K562 (cell line): ENCODE data around the gene CEP57. TPM values are rescaled to one million over a fixed set of nuclear protein-coding genes. Genes with fewer than 3 reads are reported as not detected.

Source experiments
- CBFA2T2 ChIP-seq: fragments of 450-650 bp; conservative IDR thresholded peaks from 2 replicates; pipeline ENCODE4 v1.6.1; 2017; ENCODE audit warnings: mild to moderate bottlenecking
- CHD2 ChIP-seq: IDR thresholded peaks from 2 replicates; pipeline ENCODE4 v1.6.1; 2011; ENCODE audit warnings: low read depth, low read length
- CREBBP ChIP-seq: IDR thresholded peaks from one replicate; pipeline ENCODE4 v1.6.1; 2012; ENCODE audit warnings: low read depth, mild to moderate bottlenecking, control low read depth, inconsistent platforms, low read length
- CSDE1 ChIP-seq, 2 experiments: fragments of 450-650 bp; IDR thresholded peaks; 2 replicates each; pipeline ENCODE4 v1.6.1; 2016; ENCODE audit warnings: mild to moderate bottlenecking in 1 of 2
- CXXC5 ChIP-seq: fragments of 250-450 bp; sonication (Bioruptor Pico); IDR thresholded peaks from 2 replicates; pipeline ENCODE4 v1.8.0; 2022; ENCODE audit warnings: inconsistent platforms, mild to moderate bottlenecking, moderate library complexity
- DMBX1 ChIP-seq: fragments of 250-450 bp; sonication (Bioruptor Pico); IDR thresholded peaks from 2 replicates; pipeline ENCODE4 v1.8.0; 2022; ENCODE audit warnings: inconsistent platforms, mild to moderate bottlenecking, moderate library complexity, borderline replicate concordance
- ESRRA ChIP-seq: fragments of 450-650 bp; IDR thresholded peaks from 2 replicates; pipeline ENCODE4 v1.6.1; 2014; ENCODE audit warnings: low read depth, mild to moderate bottlenecking, moderate library complexity, borderline replicate concordance
- HOXB6 ChIP-seq: fragments of 250-450 bp; sonication (Bioruptor Pico); IDR thresholded peaks from 2 replicates; pipeline ENCODE4 v1.5.1; 2022; ENCODE audit warnings: mild to moderate bottlenecking, borderline replicate concordance
- MYBL2 ChIP-seq, 2 experiments: fragments of 450-650 bp in 1 of 2; sonication (generic) in 1 of 2; formaldehyde crosslinking in 1 of 2; IDR thresholded peaks; 2 replicates each; pipeline versions ENCODE4 v1.6.1 to v1.8.1; 2017 to 2022; ENCODE audit warnings: borderline replicate concordance in 1 of 2, inconsistent platforms in 1 of 2, low read depth in 1 of 2, mild to moderate bottlenecking in 1 of 2, missing genetic modification reagents in 1 of 2, moderate library complexity in 1 of 2
- NCOA4 ChIP-seq: fragments of 450-650 bp; IDR thresholded peaks from 2 replicates; pipeline ENCODE4 v1.6.1; 2018; ENCODE audit warnings: mild to moderate bottlenecking; ENCODE audit not compliant: partially characterized antibody
- NFYB ChIP-seq: IDR thresholded peaks from 2 replicates; pipeline ENCODE4 v1.6.1; 2011; ENCODE audit warnings: mild to moderate bottlenecking, moderate library complexity; ENCODE audit not compliant: insufficient read length; ENCODE audit errors: extremely low read depth
- NRF1 ChIP-seq, 2 experiments: fragments of 450-650 bp; IDR thresholded peaks in 1 of 2; conservative IDR thresholded peaks in 1 of 2; 2 replicates each; pipeline ENCODE4 v1.6.1; 2014; ENCODE audit warnings: mild to moderate bottlenecking in 2 of 2
- PHB ChIP-seq: fragments of 250-450 bp; sonication (Bioruptor Pico); IDR thresholded peaks from 2 replicates; pipeline ENCODE4 v1.5.0; 2021
- POLR3G ChIP-seq: IDR thresholded peaks from 2 replicates; pipeline ENCODE4 v1.6.1; 2011; ENCODE audit not compliant: insufficient read length, insufficient replicate concordance; ENCODE audit errors: extremely low read depth
- RAD51 ChIP-seq: fragments of 450-650 bp; IDR thresholded peaks from 2 replicates; pipeline ENCODE4 v1.7.1; 2016; ENCODE audit warnings: low read depth, mild to moderate bottlenecking, borderline replicate concordance
- TAF1 ChIP-seq: IDR thresholded peaks from 2 replicates; pipeline ENCODE4 v1.6.1; 2011; ENCODE audit warnings: mild to moderate bottlenecking, low read length, moderate library complexity; ENCODE audit not compliant: insufficient read depth, control insufficient read depth, severe bottlenecking; ENCODE audit errors: extremely low read depth
- ZNF431 ChIP-seq: sonication (generic); formaldehyde crosslinking; IDR thresholded peaks from 2 replicates; pipeline ENCODE4 v1.8.0; 2022; ENCODE audit warnings: mild to moderate bottlenecking, missing genetic modification reagents
- polyA plus RNA-seq, 8 experiments: library from polyadenylated mRNA; depleted of rRNA in 4 of 8; stranded (reverse) in 5 of 8; unstranded in 3 of 8; fragments of >200 nt; fragmentation: Nextera tagmentation in 2 of 8; fragmentation: Illumina TruSeq in 1 of 8; extraction: Ambion mirVana in 2 of 8; extraction: Trizol in 1 of 8; gene quantifications; 2 replicates each; pipeline versions ENCODE4 v1.2.1 to v1.2.3, GENCODE V29; 2011 to 2014; ENCODE audit warnings: inconsistent platforms in 1 of 8, missing spikeins in 1 of 8
- total RNA-seq, 7 experiments: library from RNA; depleted of rRNA in 6 of 7; stranded (reverse); fragments of >200 nt in 6 of 7; fragmentation: Illumina TruSeq in 2 of 7; extraction: Trizol in 2 of 7; gene quantifications; 2 replicates each; pipeline versions ENCODE4 v1.2.1 to v1.2.3, GENCODE V29; 2011 to 2021; ENCODE audit warnings: low replicate concordance in 1 of 7
- TF ChIP-seq, protein P1 (sequence below): fragments of 250-450 bp; sonication (Bioruptor Pico); IDR thresholded peaks from 2 replicates; pipeline ENCODE4 v1.5.0; 2020; ENCODE audit warnings: mild to moderate bottlenecking
- TF ChIP-seq, protein P2 (sequence below): fragments of 200-800 bp; sonication (Bioruptor generic); IDR thresholded peaks from 2 replicates; pipeline ENCODE4 v1.6.1; 2016; ENCODE audit warnings: missing genetic modification characterization, missing compliant biosample characterization
- TF ChIP-seq, protein P3 (sequence below): fragments of 450-650 bp; IDR thresholded peaks from one replicate; pipeline ENCODE4 v1.6.1; 2018; ENCODE audit warnings: mild to moderate bottlenecking, moderate library complexity; ENCODE audit not compliant: partially characterized antibody

CEP57 gene
- total and polyA plus RNA-seq, 9 of the 15 experiments (the other 6 are each of a cell fraction or from before 2014, with no cell fraction given): 25.1 to 88.1 (median 65.2) TPM

DNA sequence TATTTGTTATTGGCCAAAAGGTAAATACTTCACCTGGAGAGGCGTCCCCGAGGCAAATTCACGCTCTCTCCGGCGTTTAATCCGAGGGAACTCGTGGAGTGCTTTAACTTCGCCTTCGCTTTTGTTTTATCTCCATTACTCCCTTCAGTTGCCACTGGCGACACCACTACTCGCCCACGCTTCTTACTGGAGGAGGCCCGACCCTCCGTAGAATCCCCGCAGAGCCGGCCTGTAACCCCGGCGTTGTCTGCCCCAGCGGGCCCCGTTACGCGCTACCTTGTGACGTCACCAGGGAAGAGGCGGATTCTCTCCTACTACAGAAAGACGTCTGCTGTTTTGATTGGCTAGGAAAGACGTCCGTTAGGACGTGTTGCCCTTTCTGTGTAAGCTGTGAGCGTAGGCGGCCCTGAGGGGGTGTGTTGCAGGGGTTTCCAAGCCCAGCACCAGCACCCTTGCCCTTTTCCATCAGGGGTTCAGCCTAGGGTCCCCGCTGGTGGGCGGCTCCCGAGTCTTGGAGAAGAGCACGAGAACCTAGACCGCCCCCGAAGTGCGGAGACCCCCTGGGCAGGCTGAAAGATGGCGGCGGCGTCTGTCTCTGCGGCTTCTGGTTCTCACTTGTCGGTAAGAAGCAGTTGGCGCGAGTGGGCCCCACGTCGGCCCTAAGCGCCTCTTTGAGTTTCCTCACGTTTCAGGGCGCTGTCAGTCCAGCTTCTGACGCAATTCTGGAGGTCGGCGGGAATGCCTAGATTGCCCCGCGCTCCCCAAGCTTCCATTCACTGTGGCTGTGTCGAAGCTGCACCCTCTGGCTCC is at the start of gene CEP57 (continued):
- TF ChIP-seq NCOA4: no peak
- TF ChIP-seq MYBL2 (IDR thresholded peaks at IDR 0.05; ENCODE audit: low read depth): no peak
- TF ChIP-seq MYBL2 (CRISPR knock-in tag; IDR thresholded peaks at IDR 0.05; ENCODE audit: borderline replicate concordance): no peak
- TF ChIP-seq ZNF431: no peak
- TF ChIP-seq NFYB: peak; percentile 4
- TF ChIP-seq ESRRA: no peak
- TF ChIP-seq, protein P1, sequence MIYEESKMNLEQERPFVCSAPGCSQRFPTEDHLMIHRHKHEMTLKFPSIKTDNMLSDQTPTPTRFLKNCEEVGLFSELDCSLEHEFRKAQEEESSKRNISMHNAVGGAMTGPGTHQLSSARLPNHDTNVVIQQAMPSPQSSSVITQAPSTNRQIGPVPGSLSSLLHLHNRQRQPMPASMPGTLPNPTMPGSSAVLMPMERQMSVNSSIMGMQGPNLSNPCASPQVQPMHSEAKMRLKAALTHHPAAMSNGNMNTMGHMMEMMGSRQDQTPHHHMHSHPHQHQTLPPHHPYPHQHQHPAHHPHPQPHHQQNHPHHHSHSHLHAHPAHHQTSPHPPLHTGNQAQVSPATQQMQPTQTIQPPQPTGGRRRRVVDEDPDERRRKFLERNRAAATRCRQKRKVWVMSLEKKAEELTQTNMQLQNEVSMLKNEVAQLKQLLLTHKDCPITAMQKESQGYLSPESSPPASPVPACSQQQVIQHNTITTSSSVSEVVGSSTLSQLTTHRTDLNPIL (CRISPR knock-in tag): no peak
- peak; percentile 71 for TF ChIP-seq TAF1
- no peak for TF ChIP-seq RAD51
- TF ChIP-seq CBFA2T2: no peak
- no peak for TF ChIP-seq CREBBP
- TF ChIP-seq NRF1 (conservative IDR thresholded peaks at IDR 0.05 in 1 of 2, IDR thresholded peaks at IDR 0.05 in 1 of 2): no peak; a peak in 1 of 4 replicates
- 0 out of 2 replicates have a peak, but pooled peaks have one; percentile 24 for TF ChIP-seq DMBX1 (CRISPR knock-in tag)
- TF ChIP-seq CXXC5 (CRISPR knock-in tag): peak; percentile 86
- TF ChIP-seq PHB (CRISPR knock-in tag): no peak
- TF ChIP-seq POLR3G: no peak
- TF ChIP-seq, protein P2, sequence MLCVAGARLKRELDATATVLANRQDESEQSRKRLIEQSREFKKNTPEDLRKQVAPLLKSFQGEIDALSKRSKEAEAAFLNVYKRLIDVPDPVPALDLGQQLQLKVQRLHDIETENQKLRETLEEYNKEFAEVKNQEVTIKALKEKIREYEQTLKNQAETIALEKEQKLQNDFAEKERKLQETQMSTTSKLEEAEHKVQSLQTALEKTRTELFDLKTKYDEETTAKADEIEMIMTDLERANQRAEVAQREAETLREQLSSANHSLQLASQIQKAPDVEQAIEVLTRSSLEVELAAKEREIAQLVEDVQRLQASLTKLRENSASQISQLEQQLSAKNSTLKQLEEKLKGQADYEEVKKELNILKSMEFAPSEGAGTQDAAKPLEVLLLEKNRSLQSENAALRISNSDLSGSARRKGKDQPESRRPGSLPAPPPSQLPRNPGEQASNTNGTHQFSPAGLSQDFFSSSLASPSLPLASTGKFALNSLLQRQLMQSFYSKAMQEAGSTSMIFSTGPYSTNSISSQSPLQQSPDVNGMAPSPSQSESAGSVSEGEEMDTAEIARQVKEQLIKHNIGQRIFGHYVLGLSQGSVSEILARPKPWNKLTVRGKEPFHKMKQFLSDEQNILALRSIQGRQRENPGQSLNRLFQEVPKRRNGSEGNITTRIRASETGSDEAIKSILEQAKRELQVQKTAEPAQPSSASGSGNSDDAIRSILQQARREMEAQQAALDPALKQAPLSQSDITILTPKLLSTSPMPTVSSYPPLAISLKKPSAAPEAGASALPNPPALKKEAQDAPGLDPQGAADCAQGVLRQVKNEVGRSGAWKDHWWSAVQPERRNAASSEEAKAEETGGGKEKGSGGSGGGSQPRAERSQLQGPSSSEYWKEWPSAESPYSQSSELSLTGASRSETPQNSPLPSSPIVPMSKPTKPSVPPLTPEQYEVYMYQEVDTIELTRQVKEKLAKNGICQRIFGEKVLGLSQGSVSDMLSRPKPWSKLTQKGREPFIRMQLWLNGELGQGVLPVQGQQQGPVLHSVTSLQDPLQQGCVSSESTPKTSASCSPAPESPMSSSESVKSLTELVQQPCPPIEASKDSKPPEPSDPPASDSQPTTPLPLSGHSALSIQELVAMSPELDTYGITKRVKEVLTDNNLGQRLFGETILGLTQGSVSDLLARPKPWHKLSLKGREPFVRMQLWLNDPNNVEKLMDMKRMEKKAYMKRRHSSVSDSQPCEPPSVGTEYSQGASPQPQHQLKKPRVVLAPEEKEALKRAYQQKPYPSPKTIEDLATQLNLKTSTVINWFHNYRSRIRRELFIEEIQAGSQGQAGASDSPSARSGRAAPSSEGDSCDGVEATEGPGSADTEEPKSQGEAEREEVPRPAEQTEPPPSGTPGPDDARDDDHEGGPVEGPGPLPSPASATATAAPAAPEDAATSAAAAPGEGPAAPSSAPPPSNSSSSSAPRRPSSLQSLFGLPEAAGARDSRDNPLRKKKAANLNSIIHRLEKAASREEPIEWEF (CRISPR knock-in tag): no peak
- TF ChIP-seq, protein P3, sequence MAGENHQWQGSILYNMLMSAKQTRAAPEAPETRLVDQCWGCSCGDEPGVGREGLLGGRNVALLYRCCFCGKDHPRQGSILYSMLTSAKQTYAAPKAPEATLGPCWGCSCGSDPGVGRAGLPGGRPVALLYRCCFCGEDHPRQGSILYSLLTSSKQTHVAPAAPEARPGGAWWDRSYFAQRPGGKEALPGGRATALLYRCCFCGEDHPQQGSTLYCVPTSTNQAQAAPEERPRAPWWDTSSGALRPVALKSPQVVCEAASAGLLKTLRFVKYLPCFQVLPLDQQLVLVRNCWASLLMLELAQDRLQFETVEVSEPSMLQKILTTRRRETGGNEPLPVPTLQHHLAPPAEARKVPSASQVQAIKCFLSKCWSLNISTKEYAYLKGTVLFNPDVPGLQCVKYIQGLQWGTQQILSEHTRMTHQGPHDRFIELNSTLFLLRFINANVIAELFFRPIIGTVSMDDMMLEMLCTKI: no peak
- TF ChIP-seq HOXB6 (CRISPR knock-in tag): no peak
- peak; percentile 44; the same call in 1 of the 2 replicates for TF ChIP-seq CHD2
- peak in 1 of 2 experiments; percentile 74; a peak in 2 of 4 replicates for TF ChIP-seq CSDE1 (IDR thresholded peaks at IDR 0.05)
